ENCODE measurements around the gene PTGS1.

DNA sequence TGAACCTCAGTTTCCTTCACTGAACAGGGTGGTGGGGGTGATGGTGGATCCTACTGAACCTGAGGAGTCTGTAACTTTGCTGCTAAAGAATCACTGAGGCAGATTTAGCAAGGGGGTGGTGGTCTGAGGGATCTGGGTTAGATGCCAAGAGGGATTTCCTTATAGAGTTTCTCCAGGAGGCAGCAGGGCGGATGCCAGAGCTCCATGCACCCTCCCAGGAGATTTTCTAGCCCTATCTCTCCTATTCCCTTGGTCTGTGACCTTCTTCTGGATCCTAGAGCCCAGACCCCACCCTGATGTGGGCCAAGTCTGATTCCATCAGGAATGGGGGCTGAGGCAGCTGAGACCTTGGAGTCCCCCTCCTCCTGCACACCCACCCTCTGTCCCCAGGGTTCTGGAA, 6.0 kb downstream of the PTGS1 start:
- TF ChIP-seq YY1 (IDR thresholded peaks at IDR 0.05; ENCODE audit: low read depth, low read length) = no peak
- TF ChIP-seq TBP (IDR thresholded peaks at IDR 0.05; ENCODE audit: low read depth, low read length) = no peak
- TF ChIP-seq EP300 (IDR thresholded peaks at IDR 0.05; ENCODE audit: borderline replicate concordance in 1 of 2, low read depth in 2 of 2, low read length in 2 of 2) = no peak
- TF ChIP-seq CBX5 (IDR thresholded peaks at IDR 0.05; ENCODE audit: low read depth, low read length) = no peak
- TF ChIP-seq, protein P1, sequence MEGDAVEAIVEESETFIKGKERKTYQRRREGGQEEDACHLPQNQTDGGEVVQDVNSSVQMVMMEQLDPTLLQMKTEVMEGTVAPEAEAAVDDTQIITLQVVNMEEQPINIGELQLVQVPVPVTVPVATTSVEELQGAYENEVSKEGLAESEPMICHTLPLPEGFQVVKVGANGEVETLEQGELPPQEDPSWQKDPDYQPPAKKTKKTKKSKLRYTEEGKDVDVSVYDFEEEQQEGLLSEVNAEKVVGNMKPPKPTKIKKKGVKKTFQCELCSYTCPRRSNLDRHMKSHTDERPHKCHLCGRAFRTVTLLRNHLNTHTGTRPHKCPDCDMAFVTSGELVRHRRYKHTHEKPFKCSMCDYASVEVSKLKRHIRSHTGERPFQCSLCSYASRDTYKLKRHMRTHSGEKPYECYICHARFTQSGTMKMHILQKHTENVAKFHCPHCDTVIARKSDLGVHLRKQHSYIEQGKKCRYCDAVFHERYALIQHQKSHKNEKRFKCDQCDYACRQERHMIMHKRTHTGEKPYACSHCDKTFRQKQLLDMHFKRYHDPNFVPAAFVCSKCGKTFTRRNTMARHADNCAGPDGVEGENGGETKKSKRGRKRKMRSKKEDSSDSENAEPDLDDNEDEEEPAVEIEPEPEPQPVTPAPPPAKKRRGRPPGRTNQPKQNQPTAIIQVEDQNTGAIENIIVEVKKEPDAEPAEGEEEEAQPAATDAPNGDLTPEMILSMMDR (IDR thresholded peaks at IDR 0.05; ENCODE audit: control extremely low read depth in 1 of 3, insufficient read depth in 1 of 3, low read depth in 1 of 3, low read length in 3 of 3) = no peak
- no peak for TF ChIP-seq TAF1 (IDR thresholded peaks at IDR 0.05; ENCODE audit: low read depth, low read length)
- no peak for TF ChIP-seq BCL11A (IDR thresholded peaks at IDR 0.05; ENCODE audit: low read depth in 2 of 2, low read length in 2 of 2)
- no peak for TF ChIP-seq SIX5 (IDR thresholded peaks at IDR 0.05; ENCODE audit: low read depth, low read length)
- no peak for TF ChIP-seq SP1 (IDR thresholded peaks at IDR 0.05; ENCODE audit: low read depth, low read length)
- TF ChIP-seq GTF2F1 (IDR thresholded peaks at IDR 0.05; ENCODE audit: borderline replicate concordance, low read depth, low read length) = no peak
- TF ChIP-seq RXRA (IDR thresholded peaks at IDR 0.05; ENCODE audit: insufficient read depth, low read depth, low read length) = no peak

Data from H1 (cell line).